Stimulated activated CD4-positive, alpha-beta T cell treated with anti-CD3 and anti-CD28 coated beads, Interleukin-4, amount 100 ng/mL, for 1 hour (primary cell): ENCODE data around the gene ANGPTL7.
"Not testable (repeated sequence)": the region's sequence is repeated elsewhere in the genome, so short reads cannot be mapped to it uniquely, and the experiment has no call there.

Source experiments
- DNase-seq: peaks from one replicate; pipeline ENCODE4 v3.0.0-alpha.2; 2020

Gene ANGPTL7, protein sequence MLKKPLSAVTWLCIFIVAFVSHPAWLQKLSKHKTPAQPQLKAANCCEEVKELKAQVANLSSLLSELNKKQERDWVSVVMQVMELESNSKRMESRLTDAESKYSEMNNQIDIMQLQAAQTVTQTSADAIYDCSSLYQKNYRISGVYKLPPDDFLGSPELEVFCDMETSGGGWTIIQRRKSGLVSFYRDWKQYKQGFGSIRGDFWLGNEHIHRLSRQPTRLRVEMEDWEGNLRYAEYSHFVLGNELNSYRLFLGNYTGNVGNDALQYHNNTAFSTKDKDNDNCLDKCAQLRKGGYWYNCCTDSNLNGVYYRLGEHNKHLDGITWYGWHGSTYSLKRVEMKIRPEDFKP

DNA sequence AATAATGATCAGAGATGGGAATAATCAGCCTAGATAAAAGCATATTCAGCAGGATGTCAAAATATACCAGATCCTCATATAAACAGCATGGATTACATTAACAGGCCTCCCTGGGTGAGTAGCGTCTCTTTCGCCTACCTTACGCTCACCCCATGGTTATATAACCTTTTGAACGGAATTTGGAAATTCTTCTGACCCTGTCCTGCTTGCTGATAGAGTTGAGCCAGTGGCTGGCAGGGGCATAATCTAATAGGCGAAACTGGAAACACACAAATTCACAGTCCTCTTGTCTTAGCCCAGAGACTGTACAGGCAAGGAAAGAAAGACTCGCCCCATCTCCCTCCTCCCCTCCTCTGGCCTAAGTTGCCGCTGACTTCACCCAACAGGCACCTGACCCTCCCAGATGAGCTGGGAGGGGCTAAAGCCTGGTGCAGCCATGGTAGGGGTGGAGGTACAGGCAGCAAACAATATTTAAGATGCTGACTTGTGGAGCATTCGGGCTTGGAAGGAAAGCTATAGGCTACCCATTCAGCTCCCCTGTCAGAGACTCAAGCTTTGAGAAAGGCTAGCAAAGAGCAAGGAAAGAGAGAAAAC is at the start of gene ANGPTL7:
Gene ANGPTL7 (plus strand): TSS at position 498 of the 594 bp plus-strand sequence. CDS start 225 bp downstream, outside the sequence.
- DNase-seq: no peak

DNA sequence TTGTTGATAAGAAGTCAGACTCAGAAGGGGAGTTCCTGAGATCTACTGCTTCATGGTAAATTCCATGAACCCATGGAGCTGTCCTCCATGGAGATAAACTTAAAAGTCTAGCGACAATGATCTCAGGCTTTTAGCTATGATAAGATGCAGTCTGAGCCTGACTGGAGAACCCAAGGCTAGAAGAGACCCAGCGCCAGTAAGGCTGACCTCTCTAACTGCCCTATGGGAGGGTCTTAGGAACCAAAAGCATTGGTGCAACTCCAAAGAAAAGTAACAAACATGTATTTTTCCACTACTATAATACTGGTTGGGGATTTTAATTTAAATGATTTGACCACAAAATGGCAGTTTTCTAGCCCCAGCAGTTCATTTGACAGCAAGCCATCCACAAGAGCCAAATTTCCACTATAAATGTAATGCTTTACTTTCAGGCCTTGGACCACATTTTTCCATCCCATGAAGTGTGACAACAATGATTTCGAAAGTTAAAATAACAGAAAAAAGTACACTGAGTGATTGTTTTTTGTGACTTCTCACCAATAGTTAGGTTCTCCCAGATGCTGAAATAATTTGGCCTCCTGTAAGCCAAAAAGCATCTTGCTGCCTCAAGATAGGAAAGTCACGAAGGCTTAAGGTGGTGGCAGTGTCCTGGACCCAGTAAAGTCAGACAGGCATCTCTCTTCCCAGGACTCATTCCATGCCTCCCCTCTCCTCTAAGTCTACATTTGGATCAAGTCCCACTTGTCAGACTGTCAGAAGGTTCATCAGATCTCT is 46.4 kb upstream of the ANGPTL7 start:
- no peak for DNase-seq

DNA sequence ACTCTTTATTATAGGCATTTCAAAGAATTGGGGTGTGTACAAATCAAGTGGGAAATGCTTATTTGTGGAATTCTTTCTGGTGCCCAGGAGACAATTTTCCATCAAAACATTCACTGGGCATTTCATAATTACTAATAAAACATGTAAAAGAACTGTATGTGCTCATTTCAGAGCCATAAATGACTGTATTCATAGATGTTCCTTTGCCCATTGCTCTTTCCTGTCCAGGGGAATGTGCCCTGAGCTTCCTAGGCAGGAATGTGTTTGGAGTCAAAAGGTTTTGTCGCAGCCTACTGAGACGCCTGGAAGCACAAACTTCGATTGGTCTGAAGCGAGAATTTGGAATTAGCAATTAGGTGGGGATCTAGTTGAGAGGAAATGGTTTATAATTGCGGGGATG is 45.8 kb upstream of the ANGPTL7 start:
- DNase-seq: no peak

DNA sequence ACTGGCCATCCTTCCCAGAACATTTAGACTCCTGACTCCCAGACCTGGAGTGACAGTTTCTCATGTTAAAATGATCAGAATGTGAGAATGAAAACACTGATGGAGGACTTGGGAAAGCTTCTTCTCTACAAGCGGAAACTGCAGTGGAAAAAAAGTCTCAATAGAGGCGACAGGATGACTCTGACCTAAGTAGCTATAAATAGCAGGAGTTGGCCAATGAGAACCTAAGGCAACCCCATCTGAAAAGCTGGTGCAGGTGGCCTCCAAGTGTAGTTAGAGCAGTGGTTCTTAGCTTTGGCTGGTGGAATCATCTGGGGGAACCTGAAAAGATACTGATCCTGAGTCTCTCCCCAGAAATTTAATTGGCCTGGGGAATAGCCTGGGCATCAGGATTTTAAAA is 45.2 kb upstream of the ANGPTL7 start:
- DNase-seq: no peak

DNA sequence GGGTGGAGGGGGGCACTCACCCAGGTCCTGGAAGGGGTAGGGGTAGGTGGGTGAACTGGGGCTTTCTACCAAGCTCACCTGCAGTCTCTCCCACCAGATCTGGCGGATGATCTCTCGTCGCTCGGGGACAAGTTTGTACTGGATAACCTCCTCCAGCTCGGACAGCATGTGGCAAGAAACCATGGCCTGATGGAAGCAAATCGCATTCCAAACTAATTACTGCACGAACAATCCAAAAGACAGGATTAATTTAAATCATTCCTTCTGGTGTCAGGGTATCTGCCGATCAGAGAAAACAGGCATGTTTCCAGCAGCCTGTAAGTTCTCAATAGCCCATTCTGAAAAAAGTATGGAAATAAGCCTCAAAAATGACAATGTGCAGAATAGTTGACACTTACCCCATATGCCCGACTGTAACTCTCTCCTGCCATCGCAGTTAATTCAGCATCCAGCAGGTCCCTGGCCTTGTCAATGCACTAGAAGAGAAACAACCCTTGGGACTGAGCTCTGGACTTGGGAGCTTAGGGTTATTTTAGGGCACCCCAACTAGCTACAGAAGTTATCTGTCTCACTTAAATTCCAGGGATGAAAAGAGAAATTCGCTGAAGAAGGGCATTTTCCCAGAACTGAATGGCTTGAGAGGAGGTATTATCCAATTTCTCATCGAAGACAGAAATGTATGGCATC is 44.4 kb upstream of the ANGPTL7 start:
- DNase-seq: no peak

DNA sequence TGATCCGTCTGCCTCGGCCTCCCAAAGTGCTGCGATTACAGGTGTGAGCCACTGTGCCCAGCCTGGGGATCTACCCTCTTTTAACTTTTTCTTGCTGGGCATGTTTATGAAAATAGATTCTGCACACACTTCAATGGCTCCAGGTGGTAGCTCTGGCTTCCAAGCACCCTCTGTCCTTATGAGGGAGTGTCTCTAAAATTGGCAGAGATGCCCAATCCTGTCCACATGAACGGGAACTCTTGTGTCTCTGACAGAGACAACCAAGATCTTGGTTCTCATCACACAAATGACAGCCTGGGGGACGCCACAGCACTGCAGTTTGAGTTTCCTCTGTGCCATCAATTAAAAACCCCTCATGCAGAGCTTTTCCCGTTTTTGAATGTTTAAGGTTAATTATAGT is 43.4 kb upstream of the ANGPTL7 start:
- no peak for DNase-seq

DNA sequence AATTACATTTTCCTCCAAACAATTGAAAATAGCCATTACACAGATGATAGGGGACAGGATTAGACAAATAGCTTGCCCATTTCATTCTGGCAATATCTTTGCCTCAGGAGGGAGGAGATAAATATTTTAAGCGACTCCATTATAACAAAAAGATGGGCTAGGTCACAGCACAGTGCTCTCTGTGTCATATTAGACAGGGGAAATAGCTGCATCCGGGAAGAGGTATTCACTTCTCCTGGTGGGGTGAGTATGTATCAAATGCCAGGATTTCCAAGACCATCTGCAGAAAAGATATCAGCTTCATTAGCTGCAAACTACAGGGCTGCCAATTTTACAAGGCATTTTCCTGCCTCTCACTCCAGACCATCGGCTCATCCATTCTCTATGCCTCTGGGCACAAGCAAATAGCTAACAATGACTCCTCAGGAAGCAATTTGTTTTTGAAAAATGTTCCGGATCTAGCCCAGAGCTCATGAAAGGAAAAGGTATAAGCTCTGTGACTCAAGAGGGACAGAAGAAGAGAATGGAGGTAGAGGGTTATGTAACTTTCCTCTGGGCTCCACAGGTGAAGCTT is 41.9 kb upstream of the ANGPTL7 start:
- DNase-seq: no peak

DNA sequence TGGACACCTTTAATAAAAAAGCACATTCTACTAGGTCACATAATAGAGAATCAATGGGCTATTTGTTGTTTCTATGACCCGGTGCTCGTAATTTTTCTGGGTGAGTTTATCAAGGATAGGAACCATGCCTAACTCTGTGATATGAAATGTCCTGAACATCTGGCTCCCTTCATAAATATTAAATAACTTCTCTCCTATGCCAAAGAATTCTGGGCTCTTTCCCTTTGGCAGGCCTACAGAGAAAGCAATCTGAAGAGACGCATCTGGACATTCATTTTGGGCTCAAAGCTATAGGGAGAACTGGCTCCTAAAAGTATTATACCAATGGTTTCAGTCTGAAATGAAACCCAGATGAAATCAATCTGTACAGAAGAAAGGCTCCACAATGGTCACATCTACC is 38.8 kb upstream of the ANGPTL7 start:
- no peak for DNase-seq

DNA sequence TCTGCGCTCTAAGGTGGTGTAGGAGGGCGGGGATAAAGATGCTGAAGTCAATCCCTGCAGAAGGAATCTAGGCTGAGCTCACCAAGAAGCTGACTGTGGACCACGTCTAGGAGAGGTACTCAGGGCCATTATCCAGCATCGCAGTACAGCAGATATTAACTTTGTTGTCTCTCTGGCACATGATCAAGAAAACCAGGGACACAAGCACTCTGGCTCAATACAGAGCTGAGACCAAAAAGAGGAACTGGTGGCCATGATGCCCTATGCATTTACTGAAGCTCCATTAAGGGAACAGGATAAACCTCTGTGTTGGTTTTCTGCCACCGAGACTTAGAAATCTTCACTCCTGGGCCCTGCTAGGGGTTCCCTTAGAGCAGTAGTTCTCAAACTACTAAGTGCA is 38.0 kb upstream of the ANGPTL7 start:
- no peak for DNase-seq

DNA sequence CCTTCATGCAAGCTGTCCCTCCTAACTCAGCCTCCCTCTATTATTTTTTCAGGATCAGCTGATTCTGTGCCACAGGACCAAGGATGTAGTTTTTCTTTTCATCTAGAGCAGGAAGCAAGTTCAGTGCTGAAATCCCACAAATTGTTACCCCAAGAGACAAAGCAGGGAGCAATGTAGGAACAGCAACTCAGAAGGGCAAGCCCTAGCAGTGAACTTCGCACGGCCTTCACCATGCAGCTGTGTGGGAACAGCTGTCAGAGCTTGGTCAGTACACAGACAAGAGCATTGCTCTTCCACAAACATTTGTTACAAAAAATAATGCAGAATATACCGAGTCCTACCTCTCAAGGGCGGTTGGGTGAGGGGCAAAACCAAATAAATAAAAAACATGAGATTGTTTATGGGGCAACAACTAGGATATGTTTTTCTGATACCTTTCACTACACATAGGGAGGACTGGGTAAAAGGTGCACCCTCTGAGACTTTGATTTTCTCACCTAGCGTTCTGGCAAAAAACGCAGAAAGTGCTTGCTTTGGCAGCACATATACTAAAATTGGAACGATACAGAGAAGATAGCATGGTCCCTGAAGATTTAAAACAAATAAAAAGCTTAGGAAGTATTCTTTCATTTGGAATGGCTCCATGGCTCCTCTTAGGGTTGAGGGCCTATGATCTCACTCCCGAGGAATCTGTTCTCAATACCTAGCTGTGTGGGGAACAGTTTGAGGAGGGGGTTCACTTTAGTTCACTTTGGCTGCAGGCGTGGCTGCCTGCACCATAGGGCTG is 37.1 kb upstream of the ANGPTL7 start:
- no peak for DNase-seq

DNA sequence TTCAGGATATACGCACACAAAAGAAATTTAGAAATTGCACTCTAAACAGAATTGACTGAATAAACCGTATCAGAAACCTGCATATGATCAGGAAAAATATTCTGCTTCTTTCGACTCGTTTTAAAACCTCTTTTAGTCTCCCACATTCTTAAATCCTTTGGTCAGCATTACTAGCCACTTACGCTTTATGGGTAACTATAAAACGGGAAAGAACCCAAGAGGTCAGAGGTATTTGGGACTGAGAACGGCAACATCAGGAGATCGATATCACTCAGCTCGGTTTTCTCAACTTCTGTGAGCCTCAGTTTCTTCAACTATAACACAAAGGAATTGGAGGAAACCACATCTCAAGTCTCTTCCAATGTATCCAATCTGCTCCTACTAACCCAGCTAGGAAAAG is 36.4 kb upstream of the ANGPTL7 start:
- DNase-seq: no peak

DNA sequence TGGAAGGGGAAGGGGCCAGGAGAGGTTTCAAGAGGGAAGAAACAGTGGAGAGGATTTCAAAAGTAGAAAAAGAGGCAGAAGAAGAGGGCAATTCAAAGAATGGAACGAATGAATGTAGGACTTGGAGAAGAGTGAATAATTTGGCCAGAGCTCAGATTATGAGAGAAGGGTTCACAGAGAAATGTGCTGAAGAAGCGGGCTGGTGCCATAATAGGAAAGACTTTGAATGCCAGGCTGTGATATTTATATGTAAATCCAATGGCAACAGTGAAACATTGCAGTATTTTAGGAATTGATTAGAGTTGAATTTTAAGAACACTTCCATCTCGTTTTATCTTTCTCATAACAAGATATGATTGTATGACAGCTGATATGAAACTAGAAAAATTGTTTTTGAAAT is 36.0 kb upstream of the ANGPTL7 start:
- DNase-seq: no peak

DNA sequence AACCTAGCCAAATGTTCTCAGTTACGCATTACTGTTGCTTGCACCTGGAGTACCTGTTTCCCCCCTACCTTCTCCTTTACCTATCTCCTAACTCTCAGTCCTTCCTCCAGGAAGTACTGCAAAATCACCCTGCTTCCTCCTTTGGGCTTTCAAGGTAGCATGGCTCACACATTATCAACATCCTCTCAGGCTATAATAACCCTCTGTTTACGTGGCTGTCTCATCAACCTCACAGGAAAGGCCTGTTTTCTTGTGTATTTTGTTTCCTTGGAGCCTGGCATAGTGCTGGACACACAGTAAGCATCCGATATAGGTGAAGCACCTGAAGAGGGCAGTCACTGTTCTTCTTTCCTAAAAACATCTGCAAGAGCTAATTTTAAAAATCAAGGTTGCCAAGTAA is 32.7 kb upstream of the ANGPTL7 start:
- no peak for DNase-seq

DNA sequence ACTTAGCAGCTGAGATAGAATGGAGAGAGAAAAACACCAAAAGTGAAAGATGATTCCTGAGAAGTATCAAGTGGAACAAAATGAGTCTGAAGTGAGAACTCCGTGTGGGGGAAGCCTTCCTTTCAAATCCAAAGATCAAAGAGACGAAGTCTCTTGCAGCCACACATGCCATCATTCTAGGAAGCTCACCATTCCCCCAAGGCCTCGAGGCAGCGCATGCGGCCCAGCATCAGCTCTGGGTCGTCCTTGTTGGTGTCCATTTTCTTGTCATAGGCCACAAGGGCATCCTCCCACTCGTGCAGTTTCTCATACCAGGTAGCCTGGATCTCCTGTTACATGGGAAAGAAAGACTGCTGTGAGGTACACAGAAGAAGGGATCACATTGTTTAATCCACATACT is 32.2 kb upstream of the ANGPTL7 start:
- peak; percentile 8 for DNase-seq

DNA sequence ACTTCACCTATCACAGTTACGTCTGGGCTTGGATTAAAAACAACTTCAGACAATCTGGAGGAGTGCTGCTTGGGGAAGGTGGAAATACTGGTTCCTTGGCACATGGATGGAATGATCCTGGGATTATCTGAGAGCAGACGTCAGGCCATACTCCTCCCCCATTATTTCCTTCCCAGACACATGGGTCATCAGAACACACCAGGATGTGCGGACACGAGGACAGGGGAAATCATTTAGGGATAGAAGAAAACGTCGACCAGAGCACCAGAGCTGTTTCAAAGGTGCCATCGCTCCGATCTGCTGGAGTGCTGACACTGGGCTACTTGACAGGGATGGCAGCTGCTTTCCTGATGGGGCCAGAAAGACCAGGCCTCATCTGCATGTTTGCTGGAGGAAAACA is 31.8 kb upstream of the ANGPTL7 start:
- no peak for DNase-seq

DNA sequence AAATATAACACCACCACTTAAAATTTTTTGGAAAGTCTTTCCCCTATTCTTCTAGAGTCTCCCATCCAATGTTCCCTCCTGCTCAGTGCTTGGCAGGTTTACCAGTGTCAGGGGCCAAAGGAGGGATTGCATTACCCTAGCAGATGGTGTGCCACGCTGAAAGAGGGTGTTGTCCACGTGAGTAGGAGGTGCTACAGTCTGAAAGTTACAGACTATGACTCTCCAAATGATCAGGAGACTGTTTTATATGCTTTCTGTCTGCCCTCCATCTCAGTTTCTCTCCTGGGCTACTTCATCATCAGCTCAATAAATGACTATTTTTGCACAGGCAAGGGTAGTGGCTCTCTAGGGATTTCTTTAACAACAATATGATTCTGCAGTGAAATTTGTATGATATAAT is 31.3 kb upstream of the ANGPTL7 start:
- DNase-seq: no peak

DNA sequence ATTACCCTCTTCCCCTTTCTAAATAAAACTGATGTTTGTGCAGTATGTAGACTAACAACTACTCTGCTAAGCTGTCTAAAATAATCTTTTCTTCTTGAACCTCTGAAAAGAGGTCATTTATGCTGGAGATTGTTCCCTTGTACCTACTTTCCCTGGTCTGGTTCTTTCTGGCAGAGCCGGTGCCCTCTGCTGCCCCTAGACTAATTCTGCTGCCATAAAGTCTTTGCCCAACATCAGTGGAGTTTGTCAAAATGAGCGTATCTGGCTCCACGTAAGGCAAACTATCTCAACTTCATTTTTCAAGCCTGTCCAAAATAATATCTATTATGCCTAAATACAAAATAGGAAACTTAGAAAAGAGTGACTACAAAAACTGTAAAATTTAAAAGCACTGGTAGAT is 30.9 kb upstream of the ANGPTL7 start:
- DNase-seq: no peak

DNA sequence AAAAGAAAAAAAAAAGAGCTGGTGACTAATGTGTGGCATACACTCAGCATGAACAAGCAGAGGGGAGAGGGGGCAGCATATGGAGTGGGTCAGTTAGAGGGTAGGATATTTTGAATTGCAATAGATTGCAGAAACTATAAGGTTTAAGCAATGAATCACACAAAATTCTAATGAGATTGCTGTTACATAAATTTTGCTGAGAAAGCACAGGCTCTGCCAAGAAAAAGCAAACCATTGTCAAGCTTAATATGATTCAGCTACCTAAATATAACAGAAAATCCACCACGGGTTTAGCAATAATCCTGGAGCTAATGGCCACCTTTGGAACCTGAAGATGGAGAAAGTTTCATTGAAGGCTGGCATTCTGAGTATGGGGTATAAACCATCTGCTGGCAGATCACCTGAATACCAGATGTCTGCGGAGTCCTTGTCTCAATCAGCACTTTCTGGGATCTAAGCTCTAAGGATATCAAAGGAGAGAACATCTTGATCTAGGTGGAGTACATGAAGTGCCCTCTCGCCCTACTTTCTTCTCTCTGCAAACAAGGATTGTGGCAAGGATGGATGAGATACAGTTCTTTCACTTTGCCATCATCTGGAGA is 30.3 kb upstream of the ANGPTL7 start:
- DNase-seq: no peak

DNA sequence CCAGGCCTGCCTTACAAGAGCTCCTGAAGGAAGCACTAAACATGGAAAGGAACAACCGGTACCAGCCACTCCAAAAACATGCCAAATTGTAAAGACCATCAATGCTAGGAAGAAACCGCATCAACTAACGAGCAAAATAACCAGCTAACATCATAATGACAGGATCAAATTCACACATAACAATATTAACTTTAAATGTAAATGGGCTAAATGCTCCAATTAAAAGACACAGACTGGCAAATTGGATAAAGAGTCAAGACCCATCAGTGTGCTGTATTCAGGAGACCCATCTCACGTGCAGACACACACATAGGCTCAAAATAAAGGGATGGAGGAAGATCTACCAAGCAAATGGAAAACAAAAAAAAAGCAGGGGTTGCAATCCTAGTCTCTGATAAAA is 26.4 kb upstream of the ANGPTL7 start:
- not testable (repeated sequence) for DNase-seq

DNA sequence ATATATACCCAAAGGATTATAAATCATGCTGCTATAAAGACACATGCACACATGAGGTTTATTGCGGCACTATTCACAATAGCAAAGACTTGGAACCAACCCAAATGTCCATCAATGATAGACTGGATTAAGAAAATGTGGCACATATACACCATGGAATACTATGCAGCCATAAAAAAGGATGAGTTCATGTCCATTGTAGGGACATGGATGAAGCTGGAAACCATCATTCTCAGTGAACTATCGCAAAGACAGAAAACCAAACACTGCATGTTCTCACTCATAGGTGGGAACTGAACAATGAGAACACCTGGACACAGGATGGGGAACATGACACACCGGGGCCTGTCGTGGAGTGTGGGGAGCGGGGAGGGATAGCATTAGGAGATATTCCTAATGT is 22.4 kb upstream of the ANGPTL7 start:
- DNase-seq: not testable (repeated sequence)

DNA sequence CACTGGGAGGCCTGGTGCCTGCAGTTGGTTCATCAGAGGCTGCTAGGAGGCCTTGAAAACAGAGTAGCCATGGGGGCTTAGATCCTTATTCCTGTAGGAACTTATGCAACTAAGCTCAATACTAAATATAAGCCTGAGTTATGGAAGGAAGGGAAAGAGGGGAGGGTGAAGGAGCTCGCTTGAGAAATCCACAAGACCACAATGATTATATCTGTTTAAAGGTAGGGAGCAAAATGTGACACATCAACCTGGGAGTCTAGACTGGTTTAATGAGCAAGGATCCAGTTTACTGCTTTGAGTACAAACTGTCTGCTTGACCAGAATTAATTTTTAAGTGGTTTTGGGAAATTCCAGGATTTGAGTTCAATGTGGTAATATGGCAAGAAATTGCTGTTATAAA is 20.4 kb upstream of the ANGPTL7 start:
- DNase-seq: no peak

DNA sequence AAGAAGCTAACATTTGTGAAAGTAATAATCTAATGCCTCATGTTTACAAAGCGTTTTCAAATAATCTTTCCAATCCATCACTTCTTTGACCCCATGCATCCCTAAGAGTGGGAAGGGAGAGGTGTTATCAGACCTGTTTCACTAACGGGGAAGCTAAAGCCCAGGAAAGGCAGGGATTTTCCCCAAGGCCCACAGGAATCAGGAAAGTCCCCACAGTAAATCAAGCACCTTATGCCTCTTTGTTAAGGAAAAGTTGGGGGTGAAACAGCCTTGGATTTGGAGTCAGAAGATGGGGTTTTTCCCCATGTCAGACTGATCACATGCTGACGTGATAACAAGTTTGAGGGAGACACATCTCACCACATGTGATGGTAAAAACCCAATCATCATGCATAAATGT is 20.0 kb upstream of the ANGPTL7 start:
- no peak for DNase-seq
